Activated naive CD8-positive, alpha-beta T cell treated with anti-CD3 and anti-CD28 coated beads, Interleukin-2, amount 50 U/mL, for 24 hours (primary cell): ENCODE measurements around the gene RNASE4.
"Not testable (repeated sequence)": the region's sequence is repeated elsewhere in the genome, so short reads cannot be mapped to it uniquely, and the experiment has no call there.

Experiments
- ATAC-seq: fragments of 150-1000 bp; cut with Tn5 transposase; one replicate; pipeline ENCODE4 v1.10.0; 2021
- DNase-seq: peaks from one replicate; pipeline ENCODE4 v3.0.0; 2021
- H3K27ac Mint-ChIP-seq: one replicate; pipeline ENCODE4 v1.8.0; 2021; ENCODE audit warnings: mild to moderate bottlenecking, mixed read lengths
- H3K27me3 Mint-ChIP-seq: one replicate; pipeline ENCODE4 v1.8.0; 2021; ENCODE audit warnings: mixed read lengths
- H3K36me3 Mint-ChIP-seq: one replicate; pipeline ENCODE4 v1.8.0; 2021; ENCODE audit warnings: low read depth, mixed read lengths
- H3K4me1 Mint-ChIP-seq: one replicate; pipeline ENCODE4 v1.8.0; 2021; ENCODE audit warnings: mixed read lengths
- H3K4me3 Mint-ChIP-seq: one replicate; pipeline ENCODE4 v1.8.0; 2021; ENCODE audit warnings: mild to moderate bottlenecking, moderate library complexity, mixed read lengths
- H3K9me3 Mint-ChIP-seq: one replicate; pipeline ENCODE4 v1.8.0; 2021; ENCODE audit warnings: mixed read lengths

Gene RNASE4

GRCh38 chr14:20683891-20684661 is at the start of gene RNASE4:
TSS of gene RNASE4 (plus strand) at chr14:20684560. CDS start at chr14:20699372, 14,812 bp downstream.
- peak; percentile 83 for DNase-seq
- Mint-ChIP-seq H3K36me3 (no peaks in the 10 kb centered on the region), H3K27me3 (no peaks in the 10 kb centered on the region), H3K9me3 (no peaks in the 10 kb centered on the region), H3K4me3 (no peak within 1 kb of the TSS), H3K4me1 (peaks cover 9% of the 10 kb centered on the region), H3K27ac (peak within 1 kb of the TSS; percentile 69)
- ATAC-seq = peak; percentile 33

GRCh38 chr14:20641591-20641990 is 42.8 kb upstream of the RNASE4 start, which contains the start of gene OR6S1:
TSS of gene OR6S1 (minus strand) at chr14:20641691. CDS start at chr14:20641691, 0 bp downstream.
- Mint-ChIP-seq H3K36me3 (no peaks in the 10 kb centered on the region), H3K27me3 (peaks cover 32% of the 10 kb centered on the region), H3K4me1 (no peaks in the 10 kb centered on the region), H3K27ac (no peak within 1 kb of the TSS), H3K9me3 (no peaks in the 10 kb centered on the region), H3K4me3 (no peak within 1 kb of the TSS)
- ATAC-seq (no peak), DNase-seq (no peak)

GRCh38 chr14:20642182-20642581 is 42.2 kb upstream of the RNASE4 start:
- Mint-ChIP-seq H3K4me1 (no peaks in the 10 kb centered on the region), H3K27me3 (peaks cover 28% of the 10 kb centered on the region), H3K9me3 (no peaks in the 10 kb centered on the region), H3K27ac (no peak overlapping the region), H3K4me3 (no peak overlapping the region), H3K36me3 (no peaks in the 10 kb centered on the region)
- ATAC-seq (no peak), DNase-seq (no peak)

- not testable (repeated sequence) for H3K9me3 Mint-ChIP-seq, DNase-seq, H3K27ac Mint-ChIP-seq, H3K36me3 Mint-ChIP-seq, H3K4me1 Mint-ChIP-seq, ATAC-seq, H3K4me3 Mint-ChIP-seq
- peaks cover 30% of the 10 kb centered on the region for H3K27me3 Mint-ChIP-seq
Measured at GRCh38 chr14:20642755-20643154, 41.6 kb upstream of the RNASE4 start.

GRCh38 chr14:20644520-20644919 is 39.8 kb upstream of the RNASE4 start:
- H3K4me1 Mint-ChIP-seq = no peaks in the 10 kb centered on the region
- ATAC-seq (no peak), DNase-seq (no peak)
- H3K9me3 Mint-ChIP-seq = no peaks in the 10 kb centered on the region
- H3K36me3 Mint-ChIP-seq = no peaks in the 10 kb centered on the region
- H3K27me3 Mint-ChIP-seq = peaks cover 31% of the 10 kb centered on the region
- no peak overlapping the region for H3K27ac Mint-ChIP-seq
- no peak overlapping the region for H3K4me3 Mint-ChIP-seq

- DNase-seq (no peak), ATAC-seq (no peak)
- Mint-ChIP-seq H3K4me1 (no peaks in the 10 kb centered on the region), H3K27ac (no peak overlapping the region), H3K9me3 (no peaks in the 10 kb centered on the region), H3K4me3 (no peak overlapping the region), H3K27me3 (peaks cover 30% of the 10 kb centered on the region), H3K36me3 (no peaks in the 10 kb centered on the region)
Measured at GRCh38 chr14:20645481-20645880, 38.9 kb upstream of the RNASE4 start.

GRCh38 chr14:20652996-20653975 is 31.1 kb upstream of the RNASE4 start:
- Mint-ChIP-seq H3K4me3 (peak overlapping the region; percentile 61), H3K27me3 (peaks cover 70% of the 10 kb centered on the region), H3K27ac (peak overlapping the region; percentile 83), H3K4me1 (peaks cover 17% of the 10 kb centered on the region), H3K36me3 (no peaks in the 10 kb centered on the region), H3K9me3 (no peaks in the 10 kb centered on the region)
- ATAC-seq (peak; percentile 85), DNase-seq (peak; percentile 74)

- peaks cover 17% of the 10 kb centered on the region for H3K4me1 Mint-ChIP-seq
- DNase-seq (no peak), ATAC-seq (no peak)
- no peak overlapping the region for H3K27ac Mint-ChIP-seq
- H3K4me3 Mint-ChIP-seq = no peak overlapping the region
- H3K9me3 Mint-ChIP-seq = no peaks in the 10 kb centered on the region
- no peaks in the 10 kb centered on the region for H3K36me3 Mint-ChIP-seq
- H3K27me3 Mint-ChIP-seq = peaks cover 71% of the 10 kb centered on the region
Measured at GRCh38 chr14:20655851-20656250, 28.5 kb upstream of the RNASE4 start.

DNA sequence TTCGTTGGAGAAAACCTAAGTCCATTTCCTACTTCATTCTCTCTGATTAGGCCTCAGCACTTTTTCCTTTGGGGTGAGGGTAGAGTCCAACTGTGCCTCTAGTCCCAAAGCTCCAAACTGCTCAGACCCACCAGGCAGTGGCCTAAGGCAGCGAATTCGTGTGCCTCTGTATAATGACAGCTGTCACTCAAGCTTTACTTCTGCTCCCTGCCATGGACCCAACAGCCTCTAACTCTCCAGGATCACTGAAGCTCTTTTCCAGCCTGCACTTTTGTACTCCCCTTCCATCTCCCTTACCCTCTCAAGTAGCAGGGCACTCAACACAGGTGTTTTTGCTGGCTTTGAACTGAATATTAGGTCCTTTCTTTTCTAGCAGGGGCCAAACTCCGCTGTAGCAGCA is 28.1 kb upstream of the RNASE4 start:
- Mint-ChIP-seq H3K27me3 (peaks cover 68% of the 10 kb centered on the region), H3K27ac (no peak overlapping the region), H3K4me1 (peaks cover 17% of the 10 kb centered on the region), H3K4me3 (no peak overlapping the region), H3K9me3 (no peaks in the 10 kb centered on the region), H3K36me3 (no peaks in the 10 kb centered on the region)
- no peak for ATAC-seq
- DNase-seq = no peak

- ATAC-seq = peak; percentile 55
- H3K9me3 Mint-ChIP-seq = no peaks in the 10 kb centered on the region
- no peaks in the 10 kb centered on the region for H3K36me3 Mint-ChIP-seq
- peak overlapping the region; percentile 21 for H3K4me3 Mint-ChIP-seq
- H3K4me1 Mint-ChIP-seq = peaks cover 18% of the 10 kb centered on the region
- no peak for DNase-seq
- no peak overlapping the region for H3K27ac Mint-ChIP-seq
- H3K27me3 Mint-ChIP-seq = peaks cover 65% of the 10 kb centered on the region
Measured at GRCh38 chr14:20657216-20658211, 26.8 kb upstream of the RNASE4 start.

DNA sequence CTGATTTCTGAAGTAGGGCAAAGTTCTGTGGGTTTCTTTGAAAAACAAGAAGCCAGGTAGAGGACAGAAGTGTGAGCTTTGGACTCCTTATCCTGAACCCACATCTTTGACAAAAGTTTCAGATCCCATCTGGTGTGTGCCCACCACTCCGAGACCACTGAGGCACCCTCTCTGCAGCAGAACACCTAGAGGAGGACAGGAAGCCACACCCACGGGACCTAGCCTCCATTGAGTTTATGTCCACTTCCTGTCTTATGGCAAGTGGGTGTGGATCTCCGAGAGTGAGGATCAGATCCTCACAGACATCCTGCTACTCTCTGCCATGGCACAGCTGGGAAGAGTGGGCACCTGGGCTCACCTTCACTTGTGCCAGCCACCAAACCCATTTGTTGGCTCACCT is 26.1 kb upstream of the RNASE4 start:
- Mint-ChIP-seq H3K4me1 (peaks cover 18% of the 10 kb centered on the region), H3K4me3 (no peak overlapping the region), H3K27ac (no peak overlapping the region), H3K36me3 (peaks cover 2% of the 10 kb centered on the region), H3K9me3 (no peaks in the 10 kb centered on the region), H3K27me3 (peaks cover 63% of the 10 kb centered on the region)
- no peak for ATAC-seq
- no peak for DNase-seq

DNA sequence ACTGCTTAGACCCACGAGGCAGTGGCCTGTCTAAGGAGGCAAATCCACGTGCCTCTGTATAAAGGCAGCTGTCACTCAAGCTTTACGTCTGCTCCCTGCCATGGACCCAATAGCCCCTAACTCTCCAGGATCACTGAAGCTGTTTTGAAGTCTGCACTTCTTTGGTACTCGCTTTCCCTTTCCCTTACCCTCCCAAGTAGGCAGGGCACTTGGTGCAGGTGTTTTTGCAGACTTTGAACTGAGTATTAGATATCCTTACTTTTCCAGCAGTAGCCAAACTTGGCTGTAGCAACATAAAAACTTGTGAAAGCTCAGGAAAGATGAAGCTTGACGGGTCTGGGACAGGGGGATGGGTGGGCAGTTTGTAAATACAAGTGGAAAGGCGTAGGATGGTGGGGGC is 25.0 kb upstream of the RNASE4 start:
- Mint-ChIP-seq H3K36me3 (peaks cover 2% of the 10 kb centered on the region), H3K4me3 (no peak overlapping the region), H3K27me3 (peaks cover 57% of the 10 kb centered on the region)

GRCh38 chr14:20659813-20660395 is 24.5 kb upstream of the RNASE4 start:
- H3K4me1 Mint-ChIP-seq = peaks cover 19% of the 10 kb centered on the region
- H3K27me3 Mint-ChIP-seq = peaks cover 58% of the 10 kb centered on the region
- no peak overlapping the region for H3K4me3 Mint-ChIP-seq
- H3K27ac Mint-ChIP-seq = no peak overlapping the region
- ATAC-seq (no peak), DNase-seq (no peak)
- peaks cover 2% of the 10 kb centered on the region for H3K36me3 Mint-ChIP-seq
- H3K9me3 Mint-ChIP-seq = no peaks in the 10 kb centered on the region

More for the DNA sequence above, 25.0 kb upstream of the RNASE4 start:
- DNase-seq = no peak
- no peak for ATAC-seq
- peaks cover 20% of the 10 kb centered on the region for H3K4me1 Mint-ChIP-seq
- no peaks in the 10 kb centered on the region for H3K9me3 Mint-ChIP-seq
- H3K27ac Mint-ChIP-seq = no peak overlapping the region
